ENCODE results near the gene IDH3G. TPM values are rescaled to one million over a fixed set of nuclear protein-coding genes. Genes with fewer than 3 reads are reported as not detected.

IDH3G gene
- total RNA-seq, 1 donor from 2014 or later, result 41.9 TPM

DNA sequence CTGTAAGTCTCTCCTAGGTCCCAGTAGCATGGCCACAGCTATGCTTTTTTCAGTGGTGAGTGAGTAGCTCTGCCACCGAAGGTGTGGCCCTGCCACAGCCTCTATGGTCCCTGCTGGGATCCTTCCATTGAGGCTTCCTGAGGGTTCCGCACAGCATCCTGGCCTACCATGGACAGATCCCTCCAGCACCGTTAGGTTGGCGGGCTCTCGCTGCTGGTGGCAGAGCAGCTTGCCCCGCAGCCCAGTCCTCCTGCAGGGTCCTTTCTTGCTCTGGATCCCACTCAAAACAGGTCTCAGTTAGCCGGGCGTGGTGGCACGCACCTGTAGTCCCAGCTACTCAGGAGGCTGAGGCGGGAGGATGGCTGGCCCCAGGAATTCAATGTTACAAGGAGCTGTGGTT is 38.6 kb upstream of the IDH3G start:
- H3K4me1 ChIP-seq (ENCODE audit: insufficient read depth, low read length), result peaks cover 5% of the 10 kb centered on the region
- Mint-ChIP-seq H3K4me3 (ENCODE audit: unreplicated experiment) (no peak overlapping the region), H3K9me3 (ENCODE audit: unreplicated experiment) (no peaks in the 10 kb centered on the region)

DNA sequence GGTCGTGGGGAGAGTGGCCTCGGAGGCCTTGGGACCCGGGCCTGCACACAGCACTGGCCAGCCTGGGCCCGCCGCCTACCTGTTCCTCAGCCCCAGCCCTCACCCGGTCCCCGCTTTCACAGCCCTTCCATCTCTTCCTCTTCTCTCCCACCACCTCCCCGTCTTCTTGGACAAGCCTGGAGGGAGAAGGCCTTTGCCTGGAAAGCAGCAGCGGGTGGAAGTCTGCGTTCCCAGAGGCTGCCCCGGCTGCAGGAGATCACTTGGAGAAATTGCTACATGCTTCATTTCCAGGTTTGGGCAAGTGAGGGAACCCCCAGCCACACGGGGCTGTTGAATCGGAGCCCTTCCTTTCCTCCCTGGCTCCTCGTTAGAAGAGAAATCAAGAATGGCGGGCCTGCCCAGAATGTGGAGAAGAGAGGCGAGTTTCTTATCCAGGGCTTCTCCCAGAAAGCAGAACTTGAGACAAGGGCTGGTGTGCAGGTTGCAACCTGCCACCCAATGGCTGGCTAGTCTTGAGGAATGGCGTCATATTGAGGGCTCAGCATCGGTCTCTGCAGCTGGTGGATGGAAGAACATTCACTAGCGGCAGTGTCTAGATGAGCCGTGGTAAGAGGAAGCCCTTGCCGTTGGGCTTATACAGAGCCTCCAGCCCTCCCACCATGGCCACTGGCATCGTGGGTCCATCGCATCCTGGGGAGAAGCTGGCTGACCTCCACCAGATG is 37.4 kb upstream of the IDH3G start:
- no peak overlapping the region for H2AFZ ChIP-seq (ENCODE audit: low read depth, low read length)
- H3K27ac ChIP-seq (ENCODE audit: low read depth, low read length), result no peak overlapping the region
- TF ChIP-seq, protein P1, sequence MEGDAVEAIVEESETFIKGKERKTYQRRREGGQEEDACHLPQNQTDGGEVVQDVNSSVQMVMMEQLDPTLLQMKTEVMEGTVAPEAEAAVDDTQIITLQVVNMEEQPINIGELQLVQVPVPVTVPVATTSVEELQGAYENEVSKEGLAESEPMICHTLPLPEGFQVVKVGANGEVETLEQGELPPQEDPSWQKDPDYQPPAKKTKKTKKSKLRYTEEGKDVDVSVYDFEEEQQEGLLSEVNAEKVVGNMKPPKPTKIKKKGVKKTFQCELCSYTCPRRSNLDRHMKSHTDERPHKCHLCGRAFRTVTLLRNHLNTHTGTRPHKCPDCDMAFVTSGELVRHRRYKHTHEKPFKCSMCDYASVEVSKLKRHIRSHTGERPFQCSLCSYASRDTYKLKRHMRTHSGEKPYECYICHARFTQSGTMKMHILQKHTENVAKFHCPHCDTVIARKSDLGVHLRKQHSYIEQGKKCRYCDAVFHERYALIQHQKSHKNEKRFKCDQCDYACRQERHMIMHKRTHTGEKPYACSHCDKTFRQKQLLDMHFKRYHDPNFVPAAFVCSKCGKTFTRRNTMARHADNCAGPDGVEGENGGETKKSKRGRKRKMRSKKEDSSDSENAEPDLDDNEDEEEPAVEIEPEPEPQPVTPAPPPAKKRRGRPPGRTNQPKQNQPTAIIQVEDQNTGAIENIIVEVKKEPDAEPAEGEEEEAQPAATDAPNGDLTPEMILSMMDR (IDR thresholded peaks at IDR 0.05; ENCODE audit: insufficient read depth, low read depth, low read length), result no peak
- TF ChIP-seq EZH2 (IDR thresholded peaks at IDR 0.05; ENCODE audit: insufficient read depth, low read length), result no peak
- no peak overlapping the region for H3K4me2 ChIP-seq (ENCODE audit: low read length)
- no peak overlapping the region for H3K9ac ChIP-seq (ENCODE audit: low read length)
- H3K79me2 ChIP-seq (ENCODE audit: insufficient read depth, low read length), result no peaks in the 10 kb centered on the region
- FAIRE-seq (no peak), DNase-seq (ENCODE audit: low read depth) (no peak)
- Mint-ChIP-seq H3K4me1 (ENCODE audit: low read depth, unreplicated experiment) (peaks cover 6% of the 10 kb centered on the region), H3K9me3 (ENCODE audit: unreplicated experiment) (no peaks in the 10 kb centered on the region), H3K27ac (ENCODE audit: unreplicated experiment) (peak overlapping the region; percentile 62), H3K27me3 (ENCODE audit: low read depth, unreplicated experiment) (peaks cover 15% of the 10 kb centered on the region), H3K4me3 (ENCODE audit: unreplicated experiment) (peak overlapping the region; percentile 45), H3K36me3 (ENCODE audit: low read depth, unreplicated experiment) (no peaks in the 10 kb centered on the region)
- peaks cover 3% of the 10 kb centered on the region for H3K27me3 ChIP-seq (ENCODE audit: insufficient read depth, low read length)
- no peak overlapping the region for H3K4me3 ChIP-seq (ENCODE audit: insufficient read depth, low read depth, low read length)
- no peaks in the 10 kb centered on the region for H4K20me1 ChIP-seq (ENCODE audit: insufficient read depth, low read length)
- H3K36me3 ChIP-seq (ENCODE audit: insufficient read depth, low read length), result no peaks in the 10 kb centered on the region
- no peaks in the 10 kb centered on the region for H3K9me3 ChIP-seq (ENCODE audit: insufficient read depth, low read depth, low read length)
- peaks cover 5% of the 10 kb centered on the region for H3K4me1 ChIP-seq (ENCODE audit: insufficient read depth, low read length)

More for the DNA sequence above, 38.6 kb upstream of the IDH3G start:
- Mint-ChIP-seq H3K27ac (ENCODE audit: unreplicated experiment) (no peak overlapping the region), H3K4me1 (ENCODE audit: low read depth, unreplicated experiment) (peaks cover 2% of the 10 kb centered on the region), H3K36me3 (ENCODE audit: low read depth, unreplicated experiment) (no peaks in the 10 kb centered on the region), H3K27me3 (ENCODE audit: low read depth, unreplicated experiment) (peaks cover 15% of the 10 kb centered on the region)
- H4K20me1 ChIP-seq (ENCODE audit: insufficient read depth, low read length), result no peaks in the 10 kb centered on the region
- no peaks in the 10 kb centered on the region for H3K9me3 ChIP-seq (ENCODE audit: insufficient read depth, low read depth, low read length)
- no peak overlapping the region for H3K4me3 ChIP-seq (ENCODE audit: insufficient read depth, low read depth, low read length)
- H3K36me3 ChIP-seq (ENCODE audit: insufficient read depth, low read length), result no peaks in the 10 kb centered on the region
- H3K27me3 ChIP-seq (ENCODE audit: insufficient read depth, low read length), result peaks cover 3% of the 10 kb centered on the region
- no peak overlapping the region for H2AFZ ChIP-seq (ENCODE audit: low read depth, low read length)
- H3K79me2 ChIP-seq (ENCODE audit: insufficient read depth, low read length), result no peaks in the 10 kb centered on the region
- H3K9ac ChIP-seq (ENCODE audit: low read length), result no peak overlapping the region
- no peak overlapping the region for H3K4me2 ChIP-seq (ENCODE audit: low read length)
- FAIRE-seq (no peak), DNase-seq (ENCODE audit: low read depth) (no peak)
- no peak overlapping the region for H3K27ac ChIP-seq (ENCODE audit: low read depth, low read length)
- TF ChIP-seq, protein P1 (IDR thresholded peaks at IDR 0.05; ENCODE audit: insufficient read depth, low read depth, low read length), result no peak
- no peak for TF ChIP-seq EZH2 (IDR thresholded peaks at IDR 0.05; ENCODE audit: insufficient read depth, low read length)

Measured in astrocyte (in vitro differentiated cells and primary cell).